ENCODE measurements around the gene SLC37A3. TPM values are rescaled to one million over a fixed set of nuclear protein-coding genes. Genes with fewer than 3 reads are reported as not detected.

The SLC37A3 gene
- total and polyA plus RNA-seq, 2 of the 13 experiments (the other 11 are each of a cell fraction or from before 2014, with no cell fraction given) = 21.3 to 27.9 TPM

- H3K4me1 ChIP-seq (ENCODE audit: insufficient read depth, low read length) = peaks cover 27% of the 10 kb centered on the region
- in situ Hi-C loops (cut with HindIII; ENCODE audit: extremely low pct_ligation_motif_present, low pct_unique_long_range_greater_than_20kb) = loop anchor here (10.0 to 25.0 kb wide), 2 partner anchors 162 to 240 kb away; no protein-coding TSS in a partner anchor
- TF ChIP-seq ZNF329 (CRISPR knock-in tag; IDR thresholded peaks at IDR 0.05; ENCODE audit: low read depth) = no peak
- TF ChIP-seq ZNF75D (CRISPR knock-in tag; IDR thresholded peaks at IDR 0.05; ENCODE audit: borderline replicate concordance) = no peak
- no peak for TF ChIP-seq ZNF563 (CRISPR knock-in tag; IDR thresholded peaks at IDR 0.05)
- no peak for TF ChIP-seq CBX5 (CRISPR knock-in tag; IDR thresholded peaks at IDR 0.05; ENCODE audit: borderline replicate concordance)
- no peak for TF ChIP-seq ZNF143 (CRISPR knock-in tag; IDR thresholded peaks at IDR 0.05)
- no peak for TF ChIP-seq ZNF12 (CRISPR knock-in tag; IDR thresholded peaks at IDR 0.05)
- TF ChIP-seq ZNF282 (IDR thresholded peaks at IDR 0.05; ENCODE audit: partially characterized antibody) = no peak
- TF ChIP-seq FOSL2 (CRISPR knock-in tag; IDR thresholded peaks at IDR 0.05) = no peak
- TF ChIP-seq SMAD9 (CRISPR knock-in tag; IDR thresholded peaks at IDR 0.05) = no peak
- TF ChIP-seq ZNF562 (CRISPR knock-in tag; IDR thresholded peaks at IDR 0.05; ENCODE audit: borderline replicate concordance) = no peak
- no peak for TF ChIP-seq ZNF468 (CRISPR knock-in tag; IDR thresholded peaks at IDR 0.05)
- no peak for TF ChIP-seq ZKSCAN5 (CRISPR knock-in tag; IDR thresholded peaks at IDR 0.05)
- TF ChIP-seq XRCC5 (optimal IDR thresholded peaks at IDR 0.05; ENCODE audit: low read length) = no peak
- TF ChIP-seq MYC (CRISPR knock-in tag; IDR thresholded peaks at IDR 0.05; ENCODE audit: borderline replicate concordance) = no peak
- TF ChIP-seq HOXD1 (CRISPR knock-in tag; IDR thresholded peaks at IDR 0.05) = no peak
- TF ChIP-seq GZF1 (CRISPR knock-in tag; IDR thresholded peaks at IDR 0.05) = no peak
- POLR2A ChIA-PET = no interaction called here
- FAIRE-seq (no peak), DNase-seq (ENCODE audit: low spot score) (no peak), ATAC-seq (no peak)
- WGBS (ENCODE audit: low lambda C conversion rate) = 70% methylated on average over 7 of the region's 7 CpGs
- intact Hi-C loops (cut with micrococcal nuclease; ENCODE audit: unreplicated experiment) = loop anchor here (2.0 to 5.0 kb wide), 2 partner anchors 94 to 320 kb away; no protein-coding TSS in a partner anchor
- BruUV-seq (replicated peaks) = no TSS peak
- H3K4me3 ChIP-seq (replicated peaks in 1 of 3; ENCODE audit: insufficient read depth in 1 of 3, low read depth in 2 of 3, low read length in 3 of 3) = no peak overlapping the region
- no peaks in the 10 kb centered on the region for H4K20me1 ChIP-seq (ENCODE audit: insufficient read depth, low read length)
- H2AFZ ChIP-seq (ENCODE audit: low read length) = no peak overlapping the region
- H3K27ac ChIP-seq (ENCODE audit: extremely low read length, insufficient read depth, low read length) = no peak overlapping the region
- peak overlapping the region; percentile 91 for H3K4me2 ChIP-seq (ENCODE audit: low read depth, low read length)
- CTCF ChIA-PET (ENCODE audit: low intra/inter-chr PET ratio, low total read pairs) = interaction anchor here (2.0 kb wide), 1 partner anchor 152 kb away, joined by 29 read pairs; no protein-coding TSS in a partner anchor
- no peaks in the 10 kb centered on the region for H3K79me2 ChIP-seq (ENCODE audit: insufficient read depth, low read length)
- H3K36me3 ChIP-seq (replicated peaks in 1 of 2; ENCODE audit: control insufficient read depth in 1 of 2, insufficient read depth in 2 of 2, low read length in 2 of 2) = no peaks in the 10 kb centered on the region
- H3K27me3 ChIP-seq (ENCODE audit: control insufficient read depth in 1 of 2, insufficient read depth in 2 of 2, low read length in 2 of 2) = no peaks in the 10 kb centered on the region
- no peaks in the 10 kb centered on the region for H3K9me3 ChIP-seq (ENCODE audit: low read length)
- H3K9ac ChIP-seq (ENCODE audit: insufficient read depth, low read depth, low read length) = no peak overlapping the region
These were observed 71.1 kb downstream of the SLC37A3 start for GRCh38 chr7:140327261-140327661.

Measured in HepG2 (cell line).